Measurements from ENCODE around the gene CCNYL1. TPM values are rescaled to one million over a fixed set of nuclear protein-coding genes. Genes with fewer than 3 reads are reported as not detected.

Gene CCNYL1
- total and polyA plus RNA-seq, 10 donors: 4.7 to 22.8 (median 15.8) TPM

- Histone ChIP-seq H3K36me3 (peaks cover 0 to 5% (median 0%) of the 10 kb centered on the region in 6 donors), H3K4me1 (peaks cover 23 to 38% (median 37%) of the 10 kb centered on the region in 6 donors), H3K27me3 (replicated peaks in 1 of 7) (peaks cover 0 to 16% (median 0%) of the 10 kb centered on the region in 7 donors), H3K9me3 (no peaks in the 10 kb centered on the region), H3K4me3 (no peak overlapping the region), H3K27ac (peak overlapping the region in 1 of 8 donors; percentile 83)
- no peak for DNase-seq
- TF ChIP-seq CTCF (IDR thresholded peaks at IDR 0.05 in 8 of 11, conservative IDR thresholded peaks at IDR 0.05 in 3 of 11): no peak
- no peak for TF ChIP-seq POLR2A (IDR thresholded peaks at IDR 0.05)
- no peak for TF ChIP-seq POLR2AphosphoS5 (IDR thresholded peaks at IDR 0.05)
- intact Hi-C loops (cut with DNase I; ENCODE audit: low total_unique reads): no loop called here
- 81 to 93% (median 86%) methylated on average over 13 of the region's 13 CpGs for WGBS, 5 donors
These were observed 60.8 kb downstream of the CCNYL1 start for GRCh38 chr2:207772081-207772843.

GRCh38 chr2:207772844-207773205, 61.4 kb downstream of the CCNYL1 start:
- H3K4me1 ChIP-seq: peaks cover 17 to 32% (median 31%) of the 10 kb centered on the region in 6 donors
- no peaks in the 10 kb centered on the region for H3K36me3 ChIP-seq
- no peak for DNase-seq
- H3K27me3 ChIP-seq (replicated peaks in 1 of 7): peaks cover 0 to 10% (median 0%) of the 10 kb centered on the region in 7 donors
- H3K9me3 ChIP-seq: no peaks in the 10 kb centered on the region
- intact Hi-C loops (cut with DNase I; ENCODE audit: low total_unique reads): no loop called here
- WGBS, 5 donors: 91 to 94% (median 92%) methylated on average over 13 of the region's 13 CpGs
- TF ChIP-seq POLR2A (IDR thresholded peaks at IDR 0.05) (no peak), CTCF (IDR thresholded peaks at IDR 0.05 in 8 of 11, conservative IDR thresholded peaks at IDR 0.05 in 3 of 11) (no peak), POLR2AphosphoS5 (IDR thresholded peaks at IDR 0.05) (no peak)
- no peak overlapping the region for H3K4me3 ChIP-seq
- no peak overlapping the region for H3K27ac ChIP-seq

GRCh38 chr2:207775473-207775872, 64.0 kb downstream of the CCNYL1 start:
- intact Hi-C loops (cut with DNase I; ENCODE audit: low total_unique reads): no loop called here
- H3K4me1 ChIP-seq: peaks cover 6 to 11% (median 10%) of the 10 kb centered on the region in 6 donors
- no peak overlapping the region for H3K4me3 ChIP-seq
- H3K36me3 ChIP-seq: no peaks in the 10 kb centered on the region
- WGBS, 5 donors: 86 to 95% (median 91%) methylated on average over 3 of the region's 3 CpGs
- no peak for DNase-seq
- H3K27ac ChIP-seq: no peak overlapping the region
- no peaks in the 10 kb centered on the region for H3K27me3 ChIP-seq (replicated peaks in 1 of 7)
- TF ChIP-seq CTCF (IDR thresholded peaks at IDR 0.05 in 8 of 11, conservative IDR thresholded peaks at IDR 0.05 in 3 of 11) (no peak), POLR2A (IDR thresholded peaks at IDR 0.05) (no peak), POLR2AphosphoS5 (IDR thresholded peaks at IDR 0.05) (no peak)
- no peaks in the 10 kb centered on the region for H3K9me3 ChIP-seq

- no peak for DNase-seq
- intact Hi-C loops (cut with DNase I; ENCODE audit: low total_unique reads): no loop called here
- Histone ChIP-seq H3K9me3 (no peaks in the 10 kb centered on the region), H3K27ac (no peak overlapping the region), H3K36me3 (no peaks in the 10 kb centered on the region), H3K27me3 (replicated peaks in 1 of 7) (no peaks in the 10 kb centered on the region), H3K4me3 (no peak overlapping the region), H3K4me1 (no peaks in the 10 kb centered on the region)
- TF ChIP-seq POLR2A (IDR thresholded peaks at IDR 0.05): no peak
- no peak for TF ChIP-seq POLR2AphosphoS5 (IDR thresholded peaks at IDR 0.05)
- TF ChIP-seq CTCF (IDR thresholded peaks at IDR 0.05 in 8 of 11, conservative IDR thresholded peaks at IDR 0.05 in 3 of 11): no peak
- WGBS, 5 donors: 88 to 92% (median 89%) methylated on average over 6 of the region's 6 CpGs
These were observed 65.7 kb downstream of the CCNYL1 start for GRCh38 chr2:207777124-207777523.

All from spleen (tissue), 11 donors.